Chondrocyte (in vitro differentiated cells): ENCODE data around the gene PTGIS. TPM values are rescaled to one million over a fixed set of nuclear protein-coding genes. Genes with fewer than 3 reads are reported as not detected.

Experiments used
- DNase-seq: peaks from one replicate; pipeline ENCODE4 v3.0.0; 2021; ENCODE audit warnings: mixed read lengths, low spot score
- H3K27ac Mint-ChIP-seq: one replicate; pipeline ENCODE4 v1.8.0; 2021; ENCODE audit warnings: mild to moderate bottlenecking, moderate library complexity, mixed read lengths; ENCODE audit not compliant: unreplicated experiment
- H3K27me3 Mint-ChIP-seq: 2 replicates; pipeline ENCODE4 v1.8.0; 2021; ENCODE audit warnings: low read depth, mixed read lengths
- H3K36me3 Mint-ChIP-seq: 2 replicates; pipeline ENCODE4 v1.8.0; 2021; ENCODE audit warnings: low read depth, mixed read lengths
- H3K4me1 Mint-ChIP-seq: 2 replicates; pipeline ENCODE4 v1.8.0; 2021; ENCODE audit warnings: low read depth, mild to moderate bottlenecking, mixed read lengths
- H3K4me3 Mint-ChIP-seq: one replicate; pipeline ENCODE4 v1.8.0; 2021; ENCODE audit warnings: mild to moderate bottlenecking, moderate library complexity, mixed read lengths; ENCODE audit not compliant: unreplicated experiment
- H3K9me3 Mint-ChIP-seq: 2 replicates; pipeline ENCODE4 v1.8.0; 2021; ENCODE audit warnings: low read depth, mixed read lengths
- total RNA-seq: library from RNA; stranded (reverse); gene quantifications from 3 replicates; pipeline ENCODE4 v1.2.1, GENCODE V29; 2021
- TF ChIP-seq, protein P1 (sequence below): fragments of 200-600 bp; sonication (generic); IDR thresholded peaks from 2 replicates; pipeline ENCODE4 v1.5.0; 2021; ENCODE audit warnings: antibody characterized with exemption, mild to moderate bottlenecking, moderate library complexity

The PTGIS gene
- total RNA-seq, 1 donor from 2014 or later: 91.5 TPM

DNA sequence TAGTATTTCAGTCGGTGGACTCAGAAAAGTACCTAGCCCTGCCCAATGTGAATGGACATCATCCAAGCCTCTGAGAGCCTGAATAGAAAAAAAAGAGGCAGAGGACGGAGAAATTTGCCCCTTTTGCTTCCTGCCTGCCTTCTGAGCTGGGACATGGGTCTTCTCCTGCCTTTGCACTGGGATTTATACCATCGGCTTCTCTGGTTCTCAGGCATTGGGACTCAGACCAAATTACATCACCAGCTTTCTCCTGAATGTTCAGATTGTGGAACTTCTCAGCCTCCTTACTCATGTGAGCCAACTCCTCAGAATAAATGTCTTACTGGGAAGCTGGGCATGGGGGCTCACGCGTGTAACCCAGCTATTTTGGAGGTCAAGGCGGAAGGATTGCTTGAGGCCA is 105.3 kb downstream of the PTGIS start:
- H3K27me3 Mint-ChIP-seq: peaks cover 34% of the 10 kb centered on the region
- no peaks in the 10 kb centered on the region for H3K4me1 Mint-ChIP-seq
- H3K36me3 Mint-ChIP-seq: no peaks in the 10 kb centered on the region
- no peak overlapping the region for H3K4me3 Mint-ChIP-seq
- TF ChIP-seq, protein P1, sequence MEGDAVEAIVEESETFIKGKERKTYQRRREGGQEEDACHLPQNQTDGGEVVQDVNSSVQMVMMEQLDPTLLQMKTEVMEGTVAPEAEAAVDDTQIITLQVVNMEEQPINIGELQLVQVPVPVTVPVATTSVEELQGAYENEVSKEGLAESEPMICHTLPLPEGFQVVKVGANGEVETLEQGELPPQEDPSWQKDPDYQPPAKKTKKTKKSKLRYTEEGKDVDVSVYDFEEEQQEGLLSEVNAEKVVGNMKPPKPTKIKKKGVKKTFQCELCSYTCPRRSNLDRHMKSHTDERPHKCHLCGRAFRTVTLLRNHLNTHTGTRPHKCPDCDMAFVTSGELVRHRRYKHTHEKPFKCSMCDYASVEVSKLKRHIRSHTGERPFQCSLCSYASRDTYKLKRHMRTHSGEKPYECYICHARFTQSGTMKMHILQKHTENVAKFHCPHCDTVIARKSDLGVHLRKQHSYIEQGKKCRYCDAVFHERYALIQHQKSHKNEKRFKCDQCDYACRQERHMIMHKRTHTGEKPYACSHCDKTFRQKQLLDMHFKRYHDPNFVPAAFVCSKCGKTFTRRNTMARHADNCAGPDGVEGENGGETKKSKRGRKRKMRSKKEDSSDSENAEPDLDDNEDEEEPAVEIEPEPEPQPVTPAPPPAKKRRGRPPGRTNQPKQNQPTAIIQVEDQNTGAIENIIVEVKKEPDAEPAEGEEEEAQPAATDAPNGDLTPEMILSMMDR: no peak
- H3K9me3 Mint-ChIP-seq: no peaks in the 10 kb centered on the region
- no peak for DNase-seq
- H3K27ac Mint-ChIP-seq: no peak overlapping the region

DNA sequence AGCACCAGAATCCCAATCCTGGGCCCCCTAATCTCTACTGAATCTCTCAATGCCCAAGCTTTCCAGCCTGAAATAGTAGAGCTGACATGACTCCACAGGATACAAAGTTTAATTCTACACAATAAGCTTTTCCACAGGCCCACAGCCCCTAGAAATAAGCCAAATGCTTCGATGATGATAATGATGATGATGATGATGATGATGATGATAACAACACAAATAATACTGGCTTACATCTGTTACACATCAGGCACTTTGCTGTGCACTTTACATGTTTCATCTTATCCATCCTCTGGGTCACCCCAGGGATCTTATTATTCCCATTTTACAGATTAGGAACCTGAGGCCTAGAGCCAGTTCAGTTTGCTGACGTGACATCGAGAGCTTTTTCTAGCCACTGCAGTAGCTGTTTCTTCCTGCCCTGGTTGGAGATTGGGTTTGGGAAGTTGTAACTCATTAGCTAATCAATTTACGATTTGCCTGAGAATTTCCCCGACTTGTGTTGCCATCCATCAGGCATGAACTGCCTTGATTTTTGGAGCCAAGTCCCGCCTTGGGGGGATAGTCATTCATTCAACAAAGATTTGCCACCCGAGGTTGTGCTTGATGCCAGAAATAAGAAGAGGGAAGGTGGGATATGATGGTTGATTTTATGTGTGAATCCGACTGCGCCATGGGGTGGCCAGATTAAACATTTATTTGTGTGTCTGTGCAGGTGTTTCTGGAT is 105.9 kb downstream of the PTGIS start:
- Mint-ChIP-seq H3K27ac (no peak overlapping the region), H3K4me1 (no peaks in the 10 kb centered on the region), H3K27me3 (peaks cover 31% of the 10 kb centered on the region), H3K36me3 (no peaks in the 10 kb centered on the region), H3K9me3 (no peaks in the 10 kb centered on the region), H3K4me3 (no peak overlapping the region)
- TF ChIP-seq, protein P1: no peak
- no peak for DNase-seq

DNA sequence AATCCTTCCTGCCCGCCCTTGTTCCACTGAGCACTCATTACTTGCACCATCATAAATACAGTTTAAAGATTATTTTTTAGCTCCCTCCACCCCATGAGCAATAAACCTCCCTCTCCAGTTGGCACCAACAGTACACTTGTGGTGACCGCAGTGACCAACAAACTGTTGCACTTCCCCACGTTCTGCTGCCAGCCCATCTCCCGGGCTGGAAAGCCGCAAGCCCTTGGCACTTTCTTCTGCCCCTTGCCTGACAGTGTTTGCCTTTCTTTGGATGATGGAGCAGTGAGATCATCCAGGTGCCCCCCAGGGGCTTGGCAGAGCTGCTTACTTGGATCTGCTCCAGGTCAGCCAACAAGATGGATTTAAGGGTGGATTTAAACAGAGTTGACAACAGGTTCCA is 107.0 kb downstream of the PTGIS start:
- Mint-ChIP-seq H3K27me3 (peaks cover 38% of the 10 kb centered on the region), H3K4me1 (no peaks in the 10 kb centered on the region), H3K27ac (no peak overlapping the region), H3K4me3 (no peak overlapping the region), H3K36me3 (no peaks in the 10 kb centered on the region), H3K9me3 (no peaks in the 10 kb centered on the region)
- DNase-seq: no peak
- TF ChIP-seq, protein P1: no peak

DNA sequence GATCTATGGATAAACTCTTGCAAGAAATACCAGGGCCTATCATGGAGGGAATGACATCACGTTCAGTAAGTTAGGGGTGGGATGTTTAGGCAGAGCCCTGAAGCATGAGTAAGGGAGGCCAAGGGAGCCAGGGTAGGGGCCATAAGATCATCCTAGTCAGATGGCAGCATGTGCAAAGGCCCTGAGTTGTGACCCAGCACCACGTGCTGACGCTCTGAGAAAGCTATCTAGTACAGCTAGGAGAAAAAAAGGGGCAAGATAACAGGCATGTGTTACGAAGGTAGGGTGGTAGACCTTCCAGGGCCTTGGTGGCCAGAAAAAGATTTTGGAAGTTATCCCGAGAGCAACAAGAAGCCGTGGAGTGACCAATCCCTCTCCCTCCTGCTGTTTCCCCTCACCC is 107.8 kb downstream of the PTGIS start:
- Mint-ChIP-seq H3K36me3 (no peaks in the 10 kb centered on the region), H3K4me1 (no peaks in the 10 kb centered on the region), H3K27ac (no peak overlapping the region), H3K9me3 (no peaks in the 10 kb centered on the region), H3K27me3 (peaks cover 38% of the 10 kb centered on the region), H3K4me3 (no peak overlapping the region)
- DNase-seq: no peak
- TF ChIP-seq, protein P1: no peak

DNA sequence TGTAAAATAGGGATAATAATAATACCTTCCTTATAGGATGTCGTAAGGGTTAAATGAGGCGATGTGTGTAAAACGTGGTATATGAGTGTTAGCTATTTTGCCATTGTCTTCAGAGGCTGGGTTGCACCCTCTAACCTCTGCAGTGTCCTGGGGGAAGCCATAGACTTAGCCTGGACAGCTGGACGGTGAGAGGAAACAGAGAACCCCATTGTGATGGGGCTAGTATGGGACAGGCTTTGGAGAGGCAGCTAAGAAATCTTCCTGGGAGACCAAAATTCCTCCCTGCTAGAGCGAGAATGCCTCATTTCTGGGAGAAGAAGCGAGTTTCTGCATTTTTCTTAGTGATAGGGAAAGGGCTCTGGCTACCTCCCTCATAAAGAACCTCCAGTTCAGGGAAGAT is 108.3 kb downstream of the PTGIS start:
- no peaks in the 10 kb centered on the region for H3K4me1 Mint-ChIP-seq
- no peak for DNase-seq
- peaks cover 3% of the 10 kb centered on the region for H3K36me3 Mint-ChIP-seq
- TF ChIP-seq, protein P1: no peak
- peaks cover 40% of the 10 kb centered on the region for H3K27me3 Mint-ChIP-seq
- H3K4me3 Mint-ChIP-seq: no peak overlapping the region
- no peak overlapping the region for H3K27ac Mint-ChIP-seq
- no peaks in the 10 kb centered on the region for H3K9me3 Mint-ChIP-seq
